ENCODE results near the gene RASA4.
"Not testable (repeated sequence)": the region's sequence is repeated elsewhere in the genome, so short reads cannot be mapped to it uniquely, and the experiment has no call there.

GRCh38 chr7:102614873-102615272, 1.7 kb downstream of the RASA4 start:
- not testable (repeated sequence) for TF ChIP-seq CTCF (conservative IDR thresholded peaks at IDR 0.05 in 1 of 2, IDR thresholded peaks at IDR 0.05 in 1 of 2; ENCODE audit: extremely low read depth in 1 of 2, insufficient read depth in 1 of 2, low read depth in 1 of 2, low read length in 2 of 2); EZH2 (IDR thresholded peaks at IDR 0.05; ENCODE audit: borderline replicate concordance, low read length)
